ENCODE measurements around the gene LIPJ.
A peak's percentile ranks its signal among the peaks of the same experiment; 100 is the strongest.

LIPJ gene

DNA sequence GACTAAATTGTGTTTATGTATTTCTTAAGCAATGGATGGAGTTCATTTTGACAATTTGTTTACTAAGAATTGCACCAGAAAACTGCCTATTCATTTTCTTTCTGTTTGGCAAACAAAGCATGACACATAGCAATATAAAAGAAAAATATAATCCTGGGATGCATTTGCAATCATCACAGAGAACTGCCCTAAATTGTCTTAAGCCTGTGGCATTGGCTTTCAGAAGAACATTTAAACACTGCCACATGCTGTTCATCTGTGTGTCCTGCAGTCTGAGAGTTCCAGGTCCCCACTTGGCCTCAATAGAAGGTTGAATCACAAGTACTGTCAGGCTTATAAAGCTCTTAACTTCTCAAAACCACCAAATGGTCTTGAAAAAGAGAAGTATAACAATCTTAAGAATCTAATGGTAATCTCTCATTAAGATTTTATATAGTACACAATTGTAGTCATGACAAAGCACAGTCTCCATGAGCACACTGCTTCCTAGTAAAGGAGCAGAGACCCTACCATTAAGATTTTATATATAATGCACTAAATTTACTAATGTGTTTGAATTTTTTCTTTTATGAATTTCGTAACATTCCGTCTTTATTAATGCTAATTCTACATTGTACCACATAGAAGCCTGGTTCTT is 33.3 kb upstream of the LIPJ start:
- TF ChIP-seq RAD21 (IDR thresholded peaks at IDR 0.05; ENCODE audit: low read depth) (peak; percentile 95), ZBTB7A (IDR thresholded peaks at IDR 0.05; ENCODE audit: low read depth) (no peak)

DNA sequence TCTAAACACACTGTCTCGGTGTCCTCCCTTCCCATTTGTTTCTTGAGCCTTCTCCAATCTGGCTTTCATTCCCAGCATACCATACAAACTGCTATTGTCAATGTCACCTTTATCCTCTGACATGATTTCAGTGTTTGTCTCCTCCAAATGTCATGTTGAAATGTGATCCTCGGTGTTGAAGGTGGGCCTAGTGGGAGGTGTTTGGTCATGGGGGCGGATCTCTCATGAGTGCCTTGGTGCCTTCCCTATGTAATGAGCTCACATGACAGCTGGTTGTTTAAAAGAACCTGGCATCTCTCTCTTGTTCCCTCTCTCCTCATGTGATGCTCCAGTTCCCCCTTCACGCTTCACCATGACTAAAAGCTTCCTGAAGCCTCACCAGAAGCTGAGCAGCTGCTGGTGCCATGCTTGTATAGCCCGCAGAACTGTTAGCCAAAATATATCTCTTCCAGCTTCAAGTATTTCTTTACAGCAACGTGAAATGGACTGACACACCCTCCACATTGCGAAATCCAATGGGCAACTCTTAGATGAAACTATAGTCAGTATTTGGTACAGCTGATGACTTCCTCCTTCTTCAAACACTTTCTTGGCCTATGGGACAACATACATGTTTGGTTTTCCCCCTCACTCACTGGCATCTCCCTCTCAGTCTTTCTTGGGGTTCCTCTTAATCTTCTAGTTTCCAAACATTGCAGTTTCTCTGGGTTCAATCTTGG is 31.2 kb upstream of the LIPJ start:
- TF ChIP-seq NFIC (IDR thresholded peaks at IDR 0.05), result no peak
- TF ChIP-seq RAD21 (IDR thresholded peaks at IDR 0.05; ENCODE audit: low read depth), result no peak
- TF ChIP-seq CREB1 (IDR thresholded peaks at IDR 0.05; ENCODE audit: low read depth), result no peak
- TF ChIP-seq YY1 (IDR thresholded peaks at IDR 0.05; ENCODE audit: low read depth), result no peak
- peak; percentile 85 for TF ChIP-seq CEBPB (IDR thresholded peaks at IDR 0.05)
- TF ChIP-seq, protein P1, sequence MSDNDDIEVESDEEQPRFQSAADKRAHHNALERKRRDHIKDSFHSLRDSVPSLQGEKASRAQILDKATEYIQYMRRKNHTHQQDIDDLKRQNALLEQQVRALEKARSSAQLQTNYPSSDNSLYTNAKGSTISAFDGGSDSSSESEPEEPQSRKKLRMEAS (IDR thresholded peaks at IDR 0.05), result no peak
- no peak for TF ChIP-seq FOXM1 (IDR thresholded peaks at IDR 0.05; ENCODE audit: borderline replicate concordance, low read depth)
- TF ChIP-seq, protein P2, sequence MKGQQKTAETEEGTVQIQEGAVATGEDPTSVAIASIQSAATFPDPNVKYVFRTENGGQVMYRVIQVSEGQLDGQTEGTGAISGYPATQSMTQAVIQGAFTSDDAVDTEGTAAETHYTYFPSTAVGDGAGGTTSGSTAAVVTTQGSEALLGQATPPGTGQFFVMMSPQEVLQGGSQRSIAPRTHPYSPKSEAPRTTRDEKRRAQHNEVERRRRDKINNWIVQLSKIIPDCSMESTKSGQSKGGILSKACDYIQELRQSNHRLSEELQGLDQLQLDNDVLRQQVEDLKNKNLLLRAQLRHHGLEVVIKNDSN (IDR thresholded peaks at IDR 0.05), result no peak

DNA sequence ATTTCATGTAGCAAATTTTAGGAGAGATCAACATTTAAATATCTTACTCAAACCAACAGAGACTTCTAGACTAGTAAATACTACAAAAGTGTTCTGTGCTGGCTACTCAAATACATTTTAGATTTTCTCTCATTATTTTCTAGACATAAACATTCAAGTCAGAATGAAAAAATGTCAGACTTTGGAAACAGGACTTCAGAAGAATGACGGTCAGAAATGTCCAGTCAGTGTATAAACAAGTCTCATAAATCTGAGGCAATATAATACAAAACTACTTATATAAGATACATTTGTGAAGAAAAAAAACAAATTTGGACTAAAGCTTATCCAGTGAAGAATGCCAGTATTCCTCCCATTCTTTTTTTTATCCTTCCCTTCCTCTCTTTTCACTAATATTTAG is 29.3 kb upstream of the LIPJ start:
- TF ChIP-seq ZBTB7A (IDR thresholded peaks at IDR 0.05; ENCODE audit: low read depth) (no peak), TCF12 (IDR thresholded peaks at IDR 0.05; ENCODE audit: low read depth) (no peak), FOXM1 (IDR thresholded peaks at IDR 0.05; ENCODE audit: borderline replicate concordance, low read depth) (no peak), RAD21 (IDR thresholded peaks at IDR 0.05; ENCODE audit: low read depth) (no peak), TAF1 (IDR thresholded peaks at IDR 0.05; ENCODE audit: low read depth) (no peak), EGR1 (IDR thresholded peaks at IDR 0.05) (no peak), TEAD4 (IDR thresholded peaks at IDR 0.05) (no peak), YY1 (IDR thresholded peaks at IDR 0.05; ENCODE audit: low read depth) (no peak), CEBPB (IDR thresholded peaks at IDR 0.05) (no peak), NFIC (IDR thresholded peaks at IDR 0.05) (no peak), CREB1 (IDR thresholded peaks at IDR 0.05; ENCODE audit: low read depth) (no peak)
- TF ChIP-seq, protein P3, sequence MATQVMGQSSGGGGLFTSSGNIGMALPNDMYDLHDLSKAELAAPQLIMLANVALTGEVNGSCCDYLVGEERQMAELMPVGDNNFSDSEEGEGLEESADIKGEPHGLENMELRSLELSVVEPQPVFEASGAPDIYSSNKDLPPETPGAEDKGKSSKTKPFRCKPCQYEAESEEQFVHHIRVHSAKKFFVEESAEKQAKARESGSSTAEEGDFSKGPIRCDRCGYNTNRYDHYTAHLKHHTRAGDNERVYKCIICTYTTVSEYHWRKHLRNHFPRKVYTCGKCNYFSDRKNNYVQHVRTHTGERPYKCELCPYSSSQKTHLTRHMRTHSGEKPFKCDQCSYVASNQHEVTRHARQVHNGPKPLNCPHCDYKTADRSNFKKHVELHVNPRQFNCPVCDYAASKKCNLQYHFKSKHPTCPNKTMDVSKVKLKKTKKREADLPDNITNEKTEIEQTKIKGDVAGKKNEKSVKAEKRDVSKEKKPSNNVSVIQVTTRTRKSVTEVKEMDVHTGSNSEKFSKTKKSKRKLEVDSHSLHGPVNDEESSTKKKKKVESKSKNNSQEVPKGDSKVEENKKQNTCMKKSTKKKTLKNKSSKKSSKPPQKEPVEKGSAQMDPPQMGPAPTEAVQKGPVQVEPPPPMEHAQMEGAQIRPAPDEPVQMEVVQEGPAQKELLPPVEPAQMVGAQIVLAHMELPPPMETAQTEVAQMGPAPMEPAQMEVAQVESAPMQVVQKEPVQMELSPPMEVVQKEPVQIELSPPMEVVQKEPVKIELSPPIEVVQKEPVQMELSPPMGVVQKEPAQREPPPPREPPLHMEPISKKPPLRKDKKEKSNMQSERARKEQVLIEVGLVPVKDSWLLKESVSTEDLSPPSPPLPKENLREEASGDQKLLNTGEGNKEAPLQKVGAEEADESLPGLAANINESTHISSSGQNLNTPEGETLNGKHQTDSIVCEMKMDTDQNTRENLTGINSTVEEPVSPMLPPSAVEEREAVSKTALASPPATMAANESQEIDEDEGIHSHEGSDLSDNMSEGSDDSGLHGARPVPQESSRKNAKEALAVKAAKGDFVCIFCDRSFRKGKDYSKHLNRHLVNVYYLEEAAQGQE (IDR thresholded peaks at IDR 0.05; ENCODE audit: low read depth), result no peak
- TF ChIP-seq, protein P2 (IDR thresholded peaks at IDR 0.05), result no peak
- TF ChIP-seq, protein P1 (IDR thresholded peaks at IDR 0.05), result no peak

DNA sequence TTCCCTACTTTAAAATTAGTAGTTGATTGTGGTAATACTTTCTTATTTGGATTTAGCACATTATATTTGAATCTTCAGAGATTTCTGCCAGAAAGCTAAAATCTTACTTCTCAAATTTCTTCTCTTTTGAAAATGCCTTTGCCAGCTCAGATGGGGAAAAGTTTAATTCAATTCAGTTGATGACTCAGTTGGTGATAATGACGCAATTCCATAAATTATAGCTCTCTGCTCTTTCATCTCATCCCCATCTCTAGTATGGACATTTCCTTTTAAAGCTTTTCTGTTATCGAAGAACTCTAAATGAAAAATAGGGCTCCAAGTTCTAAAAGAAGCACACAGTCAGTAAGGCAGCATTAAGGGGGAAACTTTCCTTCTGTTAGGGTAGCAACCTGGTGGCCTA is 28.9 kb upstream of the LIPJ start:
- TF ChIP-seq, protein P3 (IDR thresholded peaks at IDR 0.05; ENCODE audit: low read depth), result no peak
- TF ChIP-seq CEBPB (IDR thresholded peaks at IDR 0.05), result peak; percentile 68

DNA sequence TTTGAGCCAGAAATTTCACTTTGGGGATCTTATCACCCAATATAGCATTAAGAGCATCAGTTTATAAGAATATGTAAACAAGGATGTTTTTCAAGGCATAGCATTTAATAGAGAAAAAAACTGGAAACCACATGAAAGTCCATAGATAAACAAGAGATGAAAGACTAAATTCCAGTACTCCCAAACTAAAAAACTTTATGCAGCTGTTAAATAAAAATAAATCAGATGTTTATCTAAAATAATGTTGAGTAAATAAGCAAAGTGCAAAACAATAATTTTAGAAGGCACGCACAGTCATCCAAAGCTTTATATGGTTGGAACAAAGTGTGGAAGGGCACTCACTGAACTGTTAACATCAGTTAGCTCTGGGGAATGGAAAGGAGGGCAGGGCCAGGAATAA is 24.4 kb upstream of the LIPJ start:
- TF ChIP-seq, protein P1 (IDR thresholded peaks at IDR 0.05), result no peak
- TF ChIP-seq RAD21 (IDR thresholded peaks at IDR 0.05; ENCODE audit: low read depth) (no peak), NFIC (IDR thresholded peaks at IDR 0.05) (no peak), YY1 (IDR thresholded peaks at IDR 0.05; ENCODE audit: low read depth) (no peak)
- TF ChIP-seq, protein P3 (IDR thresholded peaks at IDR 0.05; ENCODE audit: low read depth), result no peak
- TF ChIP-seq, protein P2 (IDR thresholded peaks at IDR 0.05), result no peak

All from Ishikawa (cell line).